CD4-positive, alpha-beta T cell (primary cell): ENCODE results near the gene C18orf54. TPM values are rescaled to one million over a fixed set of nuclear protein-coding genes. Genes with fewer than 3 reads are reported as not detected.

Source experiments
- ATAC-seq: fragments of 200-7000 bp; cut with Tn5 transposase; one replicate; pipeline ENCODE4 v1.10.0; 2022; ENCODE audit warnings: mild to moderate bottlenecking; ENCODE audit not compliant: poor library complexity
- CTCF ChIA-PET: fragments of 350-600 bp; sonication (Branson Sonifier 250); formaldehyde crosslinking; loops from one replicate; lab custom pipeline; 2021; ENCODE audit warnings: antibody characterized with exemption, inconsistent platforms; lab: Charles Lee
- POLR2A ChIA-PET: fragments of 350-600 bp; sonication (Branson Sonifier 250); formaldehyde crosslinking; loops from one replicate; lab custom pipeline; 2021; ENCODE audit warnings: antibody characterized with exemption, inconsistent platforms; lab: Charles Lee
- DNase-seq, 14 experiments: peaks; one replicate each; pipeline ENCODE4 v3.0.0-alpha.2; 2013 to 2020; ENCODE audit warnings: mixed read lengths in 2 of 14
- H3K27ac ChIP-seq, 2 donors: one replicate each; pipeline versions ENCODE4 v1.5.1 to v1.7.0; 2013; ENCODE audit warnings: low read length in 2 of 2, low read depth in 1 of 2, mild to moderate bottlenecking in 1 of 2
- H3K27me3 ChIP-seq, 2 experiments: 1 replicate in 1 of 2; 2 replicates in 1 of 2; pipeline versions ENCODE4 v1.6.1 to v1.7.0; 2013; ENCODE audit warnings: low read length in 2 of 2, control low read depth in 1 of 2, mild to moderate bottlenecking in 1 of 2, moderate library complexity in 1 of 2; ENCODE audit not compliant: insufficient read depth in 2 of 2, control insufficient read depth in 1 of 2
- H3K36me3 ChIP-seq: one replicate; pipeline ENCODE4 v1.6.1; 2013; ENCODE audit warnings: low read length, control low read depth; ENCODE audit not compliant: insufficient read depth
- H3K4me1 ChIP-seq: one replicate; pipeline ENCODE4 v1.6.1; 2013; ENCODE audit warnings: low read length, control low read depth; ENCODE audit not compliant: insufficient read depth
- H3K4me3 ChIP-seq: one replicate; pipeline ENCODE4 v1.5.1; 2013; ENCODE audit warnings: mild to moderate bottlenecking, low read length, moderate library complexity
- H3K9me3 ChIP-seq, 2 experiments: 1 replicate in 1 of 2; 2 replicates in 1 of 2; pipeline versions ENCODE4 v1.6.1 to v1.7.0; 2013; ENCODE audit warnings: low read length in 2 of 2, mild to moderate bottlenecking in 2 of 2, control low read depth in 1 of 2, moderate library complexity in 1 of 2; ENCODE audit not compliant: control insufficient read depth in 1 of 2, insufficient read depth in 1 of 2
- H3K27ac Mint-ChIP-seq: one replicate; pipeline ENCODE4 v1.8.0; 2020; ENCODE audit warnings: mixed read lengths
- H3K27me3 Mint-ChIP-seq: one replicate; pipeline ENCODE4 v1.8.0; 2021; ENCODE audit warnings: mixed read lengths
- H3K36me3 Mint-ChIP-seq: one replicate; pipeline ENCODE4 v1.8.0; 2021; ENCODE audit warnings: low read depth, mixed read lengths
- H3K4me1 Mint-ChIP-seq: one replicate; pipeline ENCODE4 v1.8.0; 2021; ENCODE audit warnings: low read depth, mixed read lengths
- H3K4me3 Mint-ChIP-seq: one replicate; pipeline ENCODE4 v1.8.0; 2020; ENCODE audit warnings: mild to moderate bottlenecking, mixed read lengths
- H3K9me3 Mint-ChIP-seq: one replicate; pipeline ENCODE4 v1.8.0; 2020; ENCODE audit warnings: mixed read lengths
- intact Hi-C, 2 experiments: fragments of 100-400 bp; cut with DNase I in 1 of 2; cut with micrococcal nuclease in 1 of 2; formaldehyde crosslinking; loops; one replicate each; pipeline versions ENCODE4 v1.15.1 to v1.9.0; 2023 to 2025; cut with DNase I, micrococcal nuclease
- total RNA-seq, 174 experiments: library from RNA in 2 of 174; stranded (reverse) in 2 of 174; gene quantifications; one replicate each; pipeline ENCODE4 v1.2.3 and lab custom pipeline; 2021 to 2026
- TF ChIP-seq, protein P1 (sequence below): fragments of 200-600 bp; IDR thresholded peaks from one replicate; pipeline ENCODE4 v1.8.0; 2022; ENCODE audit warnings: antibody characterized with exemption, mild to moderate bottlenecking

The C18orf54 gene
- total RNA-seq, 2 experiments from 2014 or later: 0.44 to 0.47 TPM

DNA sequence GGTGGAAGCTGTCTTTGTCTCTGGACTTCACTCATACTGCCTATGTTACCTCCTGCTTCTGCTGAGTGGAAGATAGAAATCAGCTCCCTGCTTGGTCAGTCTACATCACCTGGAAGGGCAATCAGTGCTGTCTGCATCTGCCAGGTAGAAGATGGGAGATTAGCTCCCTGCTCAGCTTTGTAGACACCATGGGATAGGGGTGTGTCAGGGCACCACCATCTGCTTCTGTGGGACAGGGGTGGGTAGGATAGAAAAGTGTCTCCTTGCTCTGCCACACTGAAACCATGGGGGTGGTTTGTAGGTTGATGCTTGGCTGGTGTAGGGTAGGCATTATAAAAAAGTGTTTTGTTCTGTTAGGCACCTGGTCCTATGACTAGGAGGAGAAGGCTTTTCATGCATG is 34.1 kb upstream of the C18orf54 start:
- POLR2A ChIA-PET: no interaction called here
- intact Hi-C loops: no loop called here
- TF ChIP-seq, protein P1, sequence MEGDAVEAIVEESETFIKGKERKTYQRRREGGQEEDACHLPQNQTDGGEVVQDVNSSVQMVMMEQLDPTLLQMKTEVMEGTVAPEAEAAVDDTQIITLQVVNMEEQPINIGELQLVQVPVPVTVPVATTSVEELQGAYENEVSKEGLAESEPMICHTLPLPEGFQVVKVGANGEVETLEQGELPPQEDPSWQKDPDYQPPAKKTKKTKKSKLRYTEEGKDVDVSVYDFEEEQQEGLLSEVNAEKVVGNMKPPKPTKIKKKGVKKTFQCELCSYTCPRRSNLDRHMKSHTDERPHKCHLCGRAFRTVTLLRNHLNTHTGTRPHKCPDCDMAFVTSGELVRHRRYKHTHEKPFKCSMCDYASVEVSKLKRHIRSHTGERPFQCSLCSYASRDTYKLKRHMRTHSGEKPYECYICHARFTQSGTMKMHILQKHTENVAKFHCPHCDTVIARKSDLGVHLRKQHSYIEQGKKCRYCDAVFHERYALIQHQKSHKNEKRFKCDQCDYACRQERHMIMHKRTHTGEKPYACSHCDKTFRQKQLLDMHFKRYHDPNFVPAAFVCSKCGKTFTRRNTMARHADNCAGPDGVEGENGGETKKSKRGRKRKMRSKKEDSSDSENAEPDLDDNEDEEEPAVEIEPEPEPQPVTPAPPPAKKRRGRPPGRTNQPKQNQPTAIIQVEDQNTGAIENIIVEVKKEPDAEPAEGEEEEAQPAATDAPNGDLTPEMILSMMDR: no peak

DNA sequence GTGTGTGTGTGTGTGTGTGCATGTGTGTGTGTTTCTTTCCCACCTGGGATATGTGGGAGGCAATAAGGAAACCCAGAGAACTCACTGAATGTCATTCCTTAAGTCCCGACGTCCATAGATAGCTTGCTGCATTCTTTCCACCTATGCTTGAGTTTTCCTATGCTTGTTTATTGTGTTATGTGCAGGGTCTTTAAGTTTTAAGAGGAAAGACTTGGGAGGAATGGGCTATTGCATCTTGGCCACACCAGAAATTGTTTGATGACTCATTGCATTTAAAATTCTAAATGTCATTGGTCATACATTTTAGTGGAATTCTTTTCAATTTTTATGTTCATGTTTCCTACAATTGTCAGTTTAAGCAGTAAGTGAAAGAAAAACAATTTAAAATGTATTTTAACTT is 33.7 kb upstream of the C18orf54 start:
- ChIA-PET CTCF (no interaction called here), POLR2A (no interaction called here)
- Mint-ChIP-seq H3K27me3 (peaks cover 5% of the 10 kb centered on the region), H3K9me3 (no peaks in the 10 kb centered on the region), H3K36me3 (no peaks in the 10 kb centered on the region), H3K4me3 (no peak overlapping the region), H3K27ac (no peak overlapping the region), H3K4me1 (no peaks in the 10 kb centered on the region)
- H3K27ac ChIP-seq: no peak overlapping the region
- ATAC-seq: no peak
- no peaks in the 10 kb centered on the region for H3K4me1 ChIP-seq
- TF ChIP-seq, protein P1: no peak
- no peaks in the 10 kb centered on the region for H3K36me3 ChIP-seq
- no peaks in the 10 kb centered on the region for H3K27me3 ChIP-seq
- DNase-seq: no peak
- no peak overlapping the region for H3K4me3 ChIP-seq
- H3K9me3 ChIP-seq: no peaks in the 10 kb centered on the region
- intact Hi-C loops: no loop called here

More for the DNA sequence above, 34.1 kb upstream of the C18orf54 start:
- ATAC-seq (no peak), DNase-seq (no peak)
- no peaks in the 10 kb centered on the region for H3K4me1 ChIP-seq
- H3K36me3 Mint-ChIP-seq: no peaks in the 10 kb centered on the region
- no peaks in the 10 kb centered on the region for H3K9me3 Mint-ChIP-seq
- no peaks in the 10 kb centered on the region for H3K36me3 ChIP-seq
- H3K4me1 Mint-ChIP-seq: no peaks in the 10 kb centered on the region
- no peak overlapping the region for H3K27ac Mint-ChIP-seq
- no peak overlapping the region for H3K4me3 ChIP-seq
- H3K9me3 ChIP-seq: no peaks in the 10 kb centered on the region
- peaks cover 5% of the 10 kb centered on the region for H3K27me3 Mint-ChIP-seq
- H3K27me3 ChIP-seq: no peaks in the 10 kb centered on the region
- CTCF ChIA-PET: no interaction called here
- no peak overlapping the region for H3K27ac ChIP-seq
- no peak overlapping the region for H3K4me3 Mint-ChIP-seq

DNA sequence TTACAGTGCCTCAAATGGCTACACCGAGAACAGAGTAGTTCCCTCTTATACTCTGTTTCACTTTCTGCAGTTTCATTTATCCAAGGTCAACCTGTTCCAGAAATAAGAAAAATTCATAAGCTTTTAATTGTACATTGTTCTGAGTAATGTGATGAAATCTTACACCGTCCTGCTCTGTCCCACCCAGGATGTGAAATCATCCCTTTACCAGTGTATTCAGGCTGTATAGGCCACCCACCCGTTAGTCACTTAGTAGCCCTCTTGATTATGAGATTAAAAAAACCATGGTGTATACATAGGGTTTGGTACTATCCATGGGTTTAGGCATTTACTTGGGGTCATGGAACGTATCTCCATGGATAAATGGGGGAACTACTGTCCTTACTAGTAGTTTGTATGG is 29.9 kb upstream of the C18orf54 start:
- Histone ChIP-seq H3K27me3 (no peaks in the 10 kb centered on the region), H3K9me3 (no peaks in the 10 kb centered on the region), H3K27ac (no peak overlapping the region), H3K4me1 (no peaks in the 10 kb centered on the region), H3K4me3 (no peak overlapping the region), H3K36me3 (no peaks in the 10 kb centered on the region)
- TF ChIP-seq, protein P1: no peak
- no peak for DNase-seq
- no peak overlapping the region for H3K4me3 Mint-ChIP-seq
- peaks cover 5% of the 10 kb centered on the region for H3K27me3 Mint-ChIP-seq
- H3K36me3 Mint-ChIP-seq: no peaks in the 10 kb centered on the region
- ChIA-PET CTCF (no interaction called here), POLR2A (no interaction called here)
- no peaks in the 10 kb centered on the region for H3K9me3 Mint-ChIP-seq
- no peak for ATAC-seq
- H3K4me1 Mint-ChIP-seq: no peaks in the 10 kb centered on the region
- intact Hi-C loops: no loop called here
- no peak overlapping the region for H3K27ac Mint-ChIP-seq
